Keratinocyte (primary cell): ENCODE measurements around the gene NFASC. TPM values are rescaled to one million over a fixed set of nuclear protein-coding genes. Genes with fewer than 3 reads are reported as not detected.

Experiments used
- DNase-seq: peaks from one replicate; pipeline ENCODE4 v3.0.0-alpha.2; 2011; ENCODE audit warnings: low read depth, missing footprints, low spot score
- FAIRE-seq: peaks from 2 replicates; lab custom pipeline; 2011; peaks lifted over from hg19 to GRCh38; lab: Jason Lieb, UNC
- H2AFZ ChIP-seq: 2 replicates; pipeline ENCODE4 v1.6.0; 2012; ENCODE audit warnings: low read length, control low read depth, inconsistent platforms; ENCODE audit not compliant: control insufficient read depth
- H3K27ac ChIP-seq: 2 replicates; pipeline ENCODE4 v1.5.1; 2011; ENCODE audit warnings: low read length; ENCODE audit not compliant: control insufficient read depth, insufficient read depth
- H3K27me3 ChIP-seq: 3 replicates; pipeline ENCODE4 v1.6.0; 2011; ENCODE audit warnings: low read length; ENCODE audit not compliant: control insufficient read depth, insufficient read depth; ENCODE audit errors: extremely low read depth
- H3K36me3 ChIP-seq, 2 experiments: 2 replicates in 1 of 2; 3 replicates in 1 of 2; pipeline ENCODE4 v1.5.1; 2011; ENCODE audit warnings: low read length in 2 of 2, mild to moderate bottlenecking in 1 of 2; ENCODE audit not compliant: control insufficient read depth in 2 of 2, insufficient read depth in 2 of 2; ENCODE audit errors: extremely low read depth in 1 of 2
- H3K4me1 ChIP-seq: 3 replicates; pipeline ENCODE4 v1.5.1; 2011; ENCODE audit warnings: low read length; ENCODE audit not compliant: control insufficient read depth, insufficient read depth; ENCODE audit errors: extremely low read depth
- H3K4me2 ChIP-seq: 3 replicates; pipeline ENCODE4 v1.6.0; 2011; ENCODE audit warnings: low read depth, low read length; ENCODE audit not compliant: control insufficient read depth, insufficient read depth; ENCODE audit errors: extremely low read depth
- H3K4me3 ChIP-seq, 3 experiments: fragments of 200-600 bp in 1 of 3; sonication (generic) in 1 of 3; 2 replicates in 2 of 3; 3 replicates in 1 of 3; pipeline ENCODE4 v1.5.1; 2011 to 2016; ENCODE audit warnings: low read length in 3 of 3, mild to moderate bottlenecking in 3 of 3, control low read depth in 2 of 3, inconsistent platforms in 1 of 3, low read depth in 1 of 3, mixed read lengths in 1 of 3, mixed run types in 1 of 3, moderate library complexity in 1 of 3; ENCODE audit not compliant: control insufficient read depth in 2 of 3, insufficient read depth in 2 of 3; ENCODE audit errors: extremely low read depth in 1 of 3
- H3K79me2 ChIP-seq: 2 replicates; pipeline ENCODE4 v1.6.0; 2012; ENCODE audit warnings: low read length; ENCODE audit not compliant: control insufficient read depth, insufficient read depth
- H3K9ac ChIP-seq: 3 replicates; pipeline ENCODE4 v1.6.0; 2011; ENCODE audit warnings: low read length; ENCODE audit not compliant: control insufficient read depth, insufficient read depth; ENCODE audit errors: extremely low read depth
- H3K9me1 ChIP-seq: 3 replicates; pipeline ENCODE4 v1.6.0; 2011; ENCODE audit warnings: low read length; ENCODE audit not compliant: control insufficient read depth, insufficient read depth; ENCODE audit errors: extremely low read depth
- H3K9me3 ChIP-seq: 2 replicates; pipeline ENCODE4 v1.5.1; 2012; ENCODE audit warnings: low read depth, low read length; ENCODE audit not compliant: control insufficient read depth
- H4K20me1 ChIP-seq: 3 replicates; pipeline ENCODE4 v1.6.0; 2011; ENCODE audit warnings: low read length; ENCODE audit not compliant: control insufficient read depth, insufficient read depth; ENCODE audit errors: extremely low read depth
- EZH2 ChIP-seq: IDR thresholded peaks from one replicate; pipeline ENCODE4 v1.6.1; 2012; ENCODE audit warnings: inconsistent platforms, mild to moderate bottlenecking, low read length, moderate library complexity
- dilution Hi-C: fragments of 300-500 bp; cut with MboI; formaldehyde crosslinking; loops from one replicate; pipeline ENCODE4 v1.7.0; 2020; ENCODE audit warnings: low sequenced_read_pairs; ENCODE audit not compliant: extremely low pct_ligation_motif_present
- polyA plus RNA-seq, 5 experiments: library from polyadenylated mRNA; depleted of rRNA in 3 of 5; stranded (reverse) in 3 of 5; stranded (forward) in 1 of 5; unstranded in 1 of 5; fragments of >200 nt; gene quantifications; 1 replicate in 1 of 5; 2 replicates in 3 of 5; 3 replicates in 1 of 5; pipeline versions ENCODE4 v1.2.1 to v1.2.3, GENCODE V29; 2011 to 2012; ENCODE audit warnings: missing spikeins in 2 of 5, low read depth in 1 of 5, low replicate concordance in 1 of 5
- TF ChIP-seq, protein P1 (sequence below), 3 experiments: IDR thresholded peaks in 1 of 3; conservative IDR thresholded peaks in 1 of 3; optimal IDR thresholded peaks in 1 of 3; 2 replicates in 2 of 3; 3 replicates in 1 of 3; pipeline versions ENCODE3 to v1.5.1; 2011; ENCODE audit warnings: low read length in 3 of 3, mild to moderate bottlenecking in 3 of 3, moderate library complexity in 2 of 3, control low read depth in 1 of 3, inconsistent platforms in 1 of 3; ENCODE audit not compliant: insufficient read depth in 2 of 3; ENCODE audit errors: extremely low read depth in 1 of 3

The NFASC gene
- polyA plus RNA-seq, 1 donor (not counting 4 experiments of a cell fraction or from before 2014, with no cell fraction given) = 4.3 TPM

DNA sequence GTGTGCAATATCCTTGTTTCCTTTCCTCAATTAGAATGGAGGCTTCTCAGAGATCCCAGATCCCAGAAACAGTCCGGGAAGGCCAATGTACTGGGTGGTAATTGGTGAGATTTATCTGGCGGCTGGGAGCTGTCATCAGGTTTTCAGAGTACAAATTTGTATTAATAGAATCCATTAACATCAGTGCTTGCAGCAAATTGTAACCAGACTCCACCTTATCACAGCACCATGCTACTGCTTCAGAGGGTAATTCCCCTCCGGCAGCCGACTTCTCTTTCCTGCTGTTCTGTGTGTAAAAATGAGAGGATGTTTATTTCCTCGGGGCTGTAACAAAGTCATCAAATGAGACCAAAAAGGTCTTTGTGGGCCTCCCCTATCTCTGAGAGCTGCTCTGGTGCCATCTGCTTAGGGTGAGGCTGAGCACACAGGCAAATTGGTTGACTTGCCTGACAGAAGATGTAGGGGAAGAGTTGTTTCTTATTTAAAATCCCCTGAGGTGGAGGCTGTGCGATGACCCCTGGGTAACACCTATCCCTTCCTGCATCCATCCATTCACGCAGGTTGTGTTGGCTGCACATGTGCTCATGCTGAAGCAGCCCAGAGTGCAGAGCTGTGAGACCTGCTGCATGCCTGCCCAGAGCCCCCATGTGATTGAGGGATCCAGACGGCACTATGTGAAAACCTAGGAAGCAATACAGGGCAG lies 19.2 kb downstream of the NFASC start:
- Histone ChIP-seq H3K4me2 (no peak overlapping the region), H3K4me3 (no peak overlapping the region), H4K20me1 (no peaks in the 10 kb centered on the region), H3K9ac (no peak overlapping the region), H3K4me1 (peaks cover 2% of the 10 kb centered on the region), H3K36me3 (no peaks in the 10 kb centered on the region), H2AFZ (no peak overlapping the region), H3K9me3 (no peaks in the 10 kb centered on the region), H3K79me2 (no peaks in the 10 kb centered on the region), H3K9me1 (no peaks in the 10 kb centered on the region), H3K27ac (no peak overlapping the region), H3K27me3 (peaks cover 12% of the 10 kb centered on the region)
- DNase-seq = no peak
- FAIRE-seq = no peak
- TF ChIP-seq EZH2 = no peak
- TF ChIP-seq, protein P1, sequence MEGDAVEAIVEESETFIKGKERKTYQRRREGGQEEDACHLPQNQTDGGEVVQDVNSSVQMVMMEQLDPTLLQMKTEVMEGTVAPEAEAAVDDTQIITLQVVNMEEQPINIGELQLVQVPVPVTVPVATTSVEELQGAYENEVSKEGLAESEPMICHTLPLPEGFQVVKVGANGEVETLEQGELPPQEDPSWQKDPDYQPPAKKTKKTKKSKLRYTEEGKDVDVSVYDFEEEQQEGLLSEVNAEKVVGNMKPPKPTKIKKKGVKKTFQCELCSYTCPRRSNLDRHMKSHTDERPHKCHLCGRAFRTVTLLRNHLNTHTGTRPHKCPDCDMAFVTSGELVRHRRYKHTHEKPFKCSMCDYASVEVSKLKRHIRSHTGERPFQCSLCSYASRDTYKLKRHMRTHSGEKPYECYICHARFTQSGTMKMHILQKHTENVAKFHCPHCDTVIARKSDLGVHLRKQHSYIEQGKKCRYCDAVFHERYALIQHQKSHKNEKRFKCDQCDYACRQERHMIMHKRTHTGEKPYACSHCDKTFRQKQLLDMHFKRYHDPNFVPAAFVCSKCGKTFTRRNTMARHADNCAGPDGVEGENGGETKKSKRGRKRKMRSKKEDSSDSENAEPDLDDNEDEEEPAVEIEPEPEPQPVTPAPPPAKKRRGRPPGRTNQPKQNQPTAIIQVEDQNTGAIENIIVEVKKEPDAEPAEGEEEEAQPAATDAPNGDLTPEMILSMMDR (optimal IDR thresholded peaks at IDR 0.05 in 1 of 3, IDR thresholded peaks at IDR 0.05 in 1 of 3, conservative IDR thresholded peaks at IDR 0.05 in 1 of 3; ENCODE audit: extremely low read depth in 1 of 3, insufficient read depth in 2 of 3, low read length in 3 of 3) = no peak
- dilution Hi-C loops = no loop called here

DNA sequence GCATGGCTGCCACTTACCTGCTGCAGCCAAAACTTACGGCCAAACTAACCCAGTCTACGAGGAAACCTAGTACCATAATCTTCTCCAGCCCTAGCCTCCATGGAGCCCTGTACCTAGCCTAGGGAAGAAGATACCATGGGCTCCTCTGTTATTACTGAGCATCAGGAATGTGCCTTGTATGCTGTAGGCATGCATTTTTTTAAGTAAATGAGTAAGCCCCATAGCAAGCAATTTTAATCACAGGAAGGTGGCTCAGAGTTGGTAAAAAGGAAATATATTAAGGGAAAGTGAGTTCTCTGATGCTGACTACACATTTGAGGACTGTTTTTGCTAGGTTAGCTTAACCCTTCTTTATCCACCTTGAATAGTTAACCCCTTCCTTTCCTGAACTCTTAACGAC lies 21.2 kb downstream of the NFASC start:
- no peaks in the 10 kb centered on the region for H4K20me1 ChIP-seq
- no peak overlapping the region for H3K4me2 ChIP-seq
- H3K9ac ChIP-seq = no peak overlapping the region
- no peaks in the 10 kb centered on the region for H3K9me3 ChIP-seq
- FAIRE-seq (no peak), DNase-seq (no peak)
- no peak overlapping the region for H2AFZ ChIP-seq
- dilution Hi-C loops = no loop called here
- H3K36me3 ChIP-seq = no peaks in the 10 kb centered on the region
- H3K4me3 ChIP-seq = no peak overlapping the region
- H3K27me3 ChIP-seq = peaks cover 18% of the 10 kb centered on the region
- H3K9me1 ChIP-seq = no peaks in the 10 kb centered on the region
- no peak overlapping the region for H3K27ac ChIP-seq
- no peaks in the 10 kb centered on the region for H3K4me1 ChIP-seq
- H3K79me2 ChIP-seq = no peaks in the 10 kb centered on the region
- TF ChIP-seq EZH2 = no peak
- TF ChIP-seq, protein P1 (optimal IDR thresholded peaks at IDR 0.05 in 1 of 3, IDR thresholded peaks at IDR 0.05 in 1 of 3, conservative IDR thresholded peaks at IDR 0.05 in 1 of 3; ENCODE audit: extremely low read depth in 1 of 3, insufficient read depth in 2 of 3, low read length in 3 of 3) = no peak
